ENCODE data around the gene SEMA5B. TPM values are rescaled to one million over a fixed set of nuclear protein-coding genes. Genes with fewer than 3 reads are reported as not detected.

SEMA5B gene
- total RNA-seq, 1 experiment from 2014 or later, result 1.0 TPM

GRCh38 chr3:122946185-122946584 is 81.4 kb downstream of the SEMA5B start:
- DNase-seq, result no peak
- Histone ChIP-seq H3K4me3 (ENCODE audit: low read depth, low read length) (no peak overlapping the region), H3K9me3 (0 out of 2 replicates have a peak, but pooled peaks cover 3% of the 10 kb centered on the region), H3K27me3 (replicated peaks; ENCODE audit: control insufficient read depth, insufficient read depth, low read length) (no peaks in the 10 kb centered on the region), H3K4me1 (no peaks in the 10 kb centered on the region), H3K36me3 (ENCODE audit: control insufficient read depth, insufficient read depth, low read length) (no peaks in the 10 kb centered on the region)
- no peaks in the 10 kb centered on the region for H3K36me3 Mint-ChIP-seq (ENCODE audit: insufficient read depth, unreplicated experiment)
- no peak for TF ChIP-seq CTCF (IDR thresholded peaks at IDR 0.05; ENCODE audit: insufficient read depth in 1 of 2, low read depth in 1 of 2, low read length in 1 of 2, severe bottlenecking in 1 of 2, unreplicated experiment in 1 of 2)
- H3K9me3 Mint-ChIP-seq (ENCODE audit: unreplicated experiment), result no peaks in the 10 kb centered on the region
- no peak overlapping the region for H3K4me3 Mint-ChIP-seq (ENCODE audit: unreplicated experiment)
- ChIA-PET POLR2A (no interaction called here), CTCF (no interaction called here)
- H3K27ac Mint-ChIP-seq (ENCODE audit: unreplicated experiment), result no peak overlapping the region
- BruUV-seq (replicated peaks), result no TSS peak
- no peaks in the 10 kb centered on the region for H3K27me3 Mint-ChIP-seq (ENCODE audit: insufficient read depth, unreplicated experiment)
- intact Hi-C loops (cut with micrococcal nuclease; ENCODE audit: unreplicated experiment), result loop anchor here (10.0 kb wide), 1 partner anchor 91 kb away; no protein-coding TSS in a partner anchor
- no peaks in the 10 kb centered on the region for H3K4me1 Mint-ChIP-seq (ENCODE audit: low read depth, unreplicated experiment)

- no peak for TF ChIP-seq CTCF (IDR thresholded peaks at IDR 0.05; ENCODE audit: insufficient read depth in 1 of 2, low read depth in 1 of 2, low read length in 1 of 2, severe bottlenecking in 1 of 2, unreplicated experiment in 1 of 2)
- Mint-ChIP-seq H3K36me3 (ENCODE audit: insufficient read depth, unreplicated experiment) (no peaks in the 10 kb centered on the region), H3K9me3 (ENCODE audit: unreplicated experiment) (no peaks in the 10 kb centered on the region), H3K27me3 (ENCODE audit: insufficient read depth, unreplicated experiment) (no peaks in the 10 kb centered on the region), H3K27ac (ENCODE audit: unreplicated experiment) (no peak overlapping the region), H3K4me1 (ENCODE audit: low read depth, unreplicated experiment) (no peaks in the 10 kb centered on the region), H3K4me3 (ENCODE audit: unreplicated experiment) (no peak overlapping the region)
- Histone ChIP-seq H3K4me3 (ENCODE audit: low read depth, low read length) (no peak overlapping the region), H3K36me3 (ENCODE audit: control insufficient read depth, insufficient read depth, low read length) (no peaks in the 10 kb centered on the region), H3K27me3 (replicated peaks; ENCODE audit: control insufficient read depth, insufficient read depth, low read length) (no peaks in the 10 kb centered on the region), H3K4me1 (no peaks in the 10 kb centered on the region), H3K9me3 (0 out of 2 replicates have a peak, but pooled peaks cover 3% of the 10 kb centered on the region)
- no peak for DNase-seq
- ChIA-PET POLR2A (no interaction called here), CTCF (interaction anchor here (0.6 kb wide), 1 partner anchor 85 kb away, joined by 4 read pairs; no protein-coding TSS in a partner anchor)
- no TSS peak for BruUV-seq (replicated peaks)
- intact Hi-C loops (cut with micrococcal nuclease; ENCODE audit: unreplicated experiment), result loop anchor here (10.0 kb wide), 1 partner anchor 90 kb away; no protein-coding TSS in a partner anchor
Measured at GRCh38 chr3:122945230-122945629, 82.3 kb downstream of the SEMA5B start.

GRCh38 chr3:122944671-122945161 is 82.8 kb downstream of the SEMA5B start:
- H3K36me3 ChIP-seq (ENCODE audit: control insufficient read depth, insufficient read depth, low read length), result no peaks in the 10 kb centered on the region
- TF ChIP-seq CTCF (IDR thresholded peaks at IDR 0.05; ENCODE audit: insufficient read depth in 1 of 2, low read depth in 1 of 2, low read length in 1 of 2, severe bottlenecking in 1 of 2, unreplicated experiment in 1 of 2), result no peak
- H3K27me3 Mint-ChIP-seq (ENCODE audit: insufficient read depth, unreplicated experiment), result no peaks in the 10 kb centered on the region
- H3K4me3 Mint-ChIP-seq (ENCODE audit: unreplicated experiment), result no peak overlapping the region
- no peak overlapping the region for H3K4me3 ChIP-seq (ENCODE audit: low read depth, low read length)
- H3K4me1 Mint-ChIP-seq (ENCODE audit: low read depth, unreplicated experiment), result no peaks in the 10 kb centered on the region
- BruUV-seq (replicated peaks), result no TSS peak
- no peaks in the 10 kb centered on the region for H3K27me3 ChIP-seq (replicated peaks; ENCODE audit: control insufficient read depth, insufficient read depth, low read length)
- no peak overlapping the region for H3K27ac Mint-ChIP-seq (ENCODE audit: unreplicated experiment)
- no peaks in the 10 kb centered on the region for H3K4me1 ChIP-seq
- intact Hi-C loops (cut with micrococcal nuclease; ENCODE audit: unreplicated experiment), result loop anchor here (10.0 kb wide), 1 partner anchor 90 kb away; no protein-coding TSS in a partner anchor
- DNase-seq, result no peak
- POLR2A ChIA-PET, result no interaction called here
- no peaks in the 10 kb centered on the region for H3K36me3 Mint-ChIP-seq (ENCODE audit: insufficient read depth, unreplicated experiment)
- H3K9me3 ChIP-seq, result 0 out of 2 replicates have a peak, but pooled peaks cover 3% of the 10 kb centered on the region
- no peaks in the 10 kb centered on the region for H3K9me3 Mint-ChIP-seq (ENCODE audit: unreplicated experiment)
- CTCF ChIA-PET, result no interaction called here

Measured in Caco-2 (cell line).